RPMI7951 (cell line): ENCODE results near the gene MRPL49. TPM values are rescaled to one million over a fixed set of nuclear protein-coding genes. Genes with fewer than 3 reads are reported as not detected.

Source experiments
- DNase-seq: peaks from one replicate; pipeline ENCODE4 v3.0.0-alpha.2; 2012; ENCODE audit warnings: low read depth
- total RNA-seq: library from RNA; depleted of rRNA; stranded (reverse); fragments of >200 nt; shearing (Covaris generic); gene quantifications from 2 replicates; pipeline ENCODE4 v1.2.3, GENCODE V29; 2014; rRNA removed

Gene MRPL49
- total RNA-seq, result 50.6 and 69.5 TPM in 2 replicates

- peak; percentile 94 for DNase-seq
Measured at GRCh38 chr11:65121865-65122696, at the start of gene MRPL49, which contains the start of gene FAU. TSS of gene MRPL49 (plus strand) at chr11:65122321. CDS start at chr11:65122347, 26 bp downstream. TSS of gene FAU (minus strand) at chr11:65122134. CDS start at chr11:65121813, 321 bp downstream.

DNA sequence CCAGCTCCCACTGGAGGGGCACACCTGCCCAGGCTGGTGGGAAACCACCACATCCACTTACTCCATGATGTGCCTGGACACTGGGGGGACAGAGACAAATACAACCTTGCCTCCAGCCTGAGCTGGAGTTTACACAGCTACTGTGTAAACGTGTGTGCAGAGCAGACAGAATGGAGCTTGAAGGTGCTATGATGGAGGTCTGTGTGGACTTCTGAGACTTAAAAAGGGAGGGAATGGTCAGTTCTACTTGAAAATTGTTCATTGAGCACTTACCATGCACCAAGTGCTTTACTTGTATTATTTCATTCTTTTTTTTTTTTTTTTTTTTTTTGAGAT is 49.5 kb upstream of the MRPL49 start:
- no peak for DNase-seq

DNA sequence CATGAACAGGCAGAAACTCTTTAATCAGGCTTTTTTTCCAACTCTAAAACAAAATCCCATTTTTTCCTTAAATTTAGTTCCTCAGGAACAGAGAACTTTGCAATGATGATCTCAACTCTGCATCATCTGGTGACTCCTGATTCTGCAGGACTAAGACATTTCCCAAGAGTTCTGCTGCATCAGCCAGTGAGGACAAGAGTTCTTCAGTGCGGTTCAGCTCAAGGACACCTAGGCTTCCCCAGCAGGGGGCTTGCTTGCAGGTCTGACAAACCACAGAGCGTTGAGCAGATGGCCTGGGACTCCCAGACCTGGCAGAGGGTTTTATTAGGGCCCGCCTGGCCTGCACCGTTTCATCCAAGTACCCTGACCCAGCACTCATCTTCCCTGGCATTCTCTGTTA is 44.7 kb upstream of the MRPL49 start:
- no peak for DNase-seq

DNA sequence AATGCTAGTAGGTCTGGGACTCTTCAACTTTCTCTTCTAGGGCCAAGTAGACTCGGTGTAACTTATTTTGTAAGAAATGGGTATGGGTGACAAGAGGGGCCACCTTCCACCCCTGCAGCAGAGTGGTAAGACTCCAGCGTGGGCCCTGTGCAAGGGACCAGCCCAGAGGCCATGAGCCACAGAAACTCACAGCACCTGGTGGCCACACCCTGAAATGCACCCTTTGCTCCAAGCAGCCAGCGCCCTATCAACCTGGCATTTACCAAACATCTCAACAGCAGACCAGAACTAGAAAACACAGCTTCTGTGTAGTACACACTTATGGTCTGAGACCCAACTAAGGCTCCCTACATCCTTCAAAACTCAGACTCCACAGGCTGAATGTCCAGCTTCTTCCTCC is 44.0 kb upstream of the MRPL49 start:
- DNase-seq, result peak; percentile 32

DNA sequence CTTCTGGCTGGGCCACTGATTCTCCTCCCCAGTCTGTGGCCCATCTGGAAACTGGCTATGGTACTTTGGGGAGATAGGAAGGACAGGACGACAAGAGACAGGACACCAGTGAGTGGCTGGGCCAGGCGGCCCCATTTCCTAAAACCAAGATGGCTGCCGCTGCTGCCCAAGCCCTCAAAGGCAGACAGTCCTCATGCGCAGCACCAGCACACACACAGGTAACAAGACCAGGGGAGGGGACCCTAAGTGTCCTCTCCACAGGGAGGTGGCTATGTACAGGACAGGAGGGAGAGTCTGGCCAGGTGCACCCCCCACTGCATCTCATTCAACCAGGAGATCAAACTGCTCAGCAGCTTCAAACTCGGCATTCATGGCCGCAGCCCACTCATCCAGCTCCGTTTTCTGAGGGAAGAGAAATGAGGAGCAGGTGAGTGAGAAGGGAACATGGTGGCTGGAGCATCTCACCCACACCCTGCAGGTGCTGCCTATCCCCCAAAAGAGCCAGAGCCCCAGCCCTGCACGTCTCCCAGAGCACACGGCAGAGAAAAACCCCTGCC is 43.3 kb upstream of the MRPL49 start:
- no peak for DNase-seq

- no peak for DNase-seq
Measured at GRCh38 chr11:65083134-65083833, 38.8 kb upstream of the MRPL49 start.

- DNase-seq, result peak; percentile 94
Measured at GRCh38 chr11:65083834-65084597, 38.1 kb upstream of the MRPL49 start, which contains the start of the genes CDCA5 and ZFPL1. TSS of gene CDCA5 (minus strand) at chr11:65084040. CDS start at chr11:65083978, 62 bp downstream. TSS of gene ZFPL1 (plus strand) at chr11:65084222. CDS start at chr11:65084699, 477 bp downstream.

DNA sequence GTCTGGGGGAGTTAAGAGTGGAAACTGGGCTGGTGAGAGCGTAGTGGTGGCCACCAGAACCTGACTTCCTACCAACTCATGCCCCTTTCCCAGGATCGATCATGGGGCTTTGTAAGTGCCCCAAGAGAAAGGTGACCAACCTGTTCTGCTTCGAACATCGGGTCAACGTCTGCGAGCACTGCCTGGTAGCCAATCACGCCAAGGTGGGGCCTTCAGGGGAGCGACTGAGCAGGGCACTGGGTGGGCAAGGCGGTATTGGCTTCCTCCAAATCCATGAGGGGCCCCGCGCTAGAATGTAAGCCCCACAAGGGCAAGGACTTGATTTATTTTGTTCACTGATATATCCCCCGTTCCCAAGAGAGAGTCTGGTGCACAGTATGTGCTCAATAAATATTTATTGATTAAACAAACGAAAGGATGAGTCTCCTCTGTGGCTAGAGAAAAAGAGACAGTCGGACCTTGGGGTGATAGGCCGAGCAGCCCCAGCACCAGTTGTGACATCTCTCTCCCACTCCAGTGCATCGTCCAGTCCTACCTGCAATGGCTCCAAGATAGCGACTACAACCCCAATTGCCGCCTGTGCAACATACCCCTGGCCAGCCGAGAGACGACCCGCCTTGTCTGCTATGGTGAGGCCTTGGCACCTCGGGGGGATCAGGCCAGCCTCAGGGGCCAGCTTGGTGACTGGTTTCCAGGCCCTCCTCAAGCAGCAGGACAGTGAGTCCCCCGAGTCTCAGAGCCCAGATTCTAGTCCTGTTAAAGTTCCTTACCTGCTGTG is 37.3 kb upstream of the MRPL49 start:
- no peak for DNase-seq

DNA sequence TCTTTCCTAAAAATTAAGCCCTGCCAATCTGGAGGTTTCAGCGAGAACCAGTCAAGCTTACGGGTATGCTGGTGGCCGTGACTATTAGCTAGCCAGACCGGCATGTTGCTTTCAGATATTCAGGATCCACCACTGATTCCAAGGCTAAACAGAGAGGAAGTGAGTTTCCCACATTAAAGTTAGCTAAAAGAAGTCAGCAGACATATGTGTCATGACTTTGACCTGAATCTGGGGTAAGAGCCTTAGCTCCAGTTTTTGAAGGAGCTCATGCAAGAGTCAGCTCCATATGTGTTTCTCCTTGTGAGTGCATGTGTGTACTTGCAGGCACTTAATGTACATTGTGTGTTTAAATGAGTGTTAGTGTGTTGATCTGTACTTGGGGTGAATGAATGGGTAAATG is 36.7 kb upstream of the MRPL49 start:
- no peak for DNase-seq

DNA sequence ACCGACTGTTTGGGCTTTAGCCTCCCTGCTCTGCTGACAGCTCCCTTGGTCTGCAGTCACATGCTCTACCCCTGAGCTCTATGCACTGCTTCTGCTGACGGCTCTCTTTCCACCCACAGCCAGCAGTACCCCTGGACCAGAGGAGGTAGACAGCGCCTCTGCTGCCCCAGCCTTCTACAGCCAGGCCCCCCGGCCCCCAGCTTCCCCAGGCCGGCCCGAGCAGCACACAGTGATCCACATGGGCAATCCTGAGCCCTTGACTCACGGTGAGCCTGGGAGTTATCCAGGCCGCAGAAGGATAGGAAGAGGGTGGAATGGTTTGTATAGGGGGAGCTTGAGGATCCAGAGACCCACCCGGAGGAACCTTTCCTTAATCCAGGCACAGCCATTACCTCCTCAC is 35.3 kb upstream of the MRPL49 start:
- DNase-seq, result no peak

GRCh38 chr11:65087216-65087615 is 34.9 kb upstream of the MRPL49 start:
- no peak for DNase-seq

DNA sequence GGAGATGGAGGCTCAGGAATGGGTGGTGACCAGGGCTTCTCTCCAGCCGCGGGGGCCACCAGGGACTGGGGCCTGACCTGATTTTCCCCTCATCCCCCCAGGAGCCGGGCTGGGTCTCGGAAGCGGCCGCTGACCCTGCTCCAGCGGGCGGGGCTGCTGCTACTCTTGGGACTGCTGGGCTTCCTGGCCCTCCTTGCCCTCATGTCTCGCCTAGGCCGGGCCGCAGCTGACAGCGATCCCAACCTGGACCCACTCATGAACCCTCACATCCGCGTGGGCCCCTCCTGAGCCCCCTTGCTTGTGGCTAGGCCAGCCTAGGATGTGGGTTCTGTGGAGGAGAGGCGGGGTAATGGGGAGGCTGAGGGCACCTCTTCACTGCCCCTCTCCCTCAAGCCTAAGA is 34.3 kb upstream of the MRPL49 start:
- no peak for DNase-seq

DNA sequence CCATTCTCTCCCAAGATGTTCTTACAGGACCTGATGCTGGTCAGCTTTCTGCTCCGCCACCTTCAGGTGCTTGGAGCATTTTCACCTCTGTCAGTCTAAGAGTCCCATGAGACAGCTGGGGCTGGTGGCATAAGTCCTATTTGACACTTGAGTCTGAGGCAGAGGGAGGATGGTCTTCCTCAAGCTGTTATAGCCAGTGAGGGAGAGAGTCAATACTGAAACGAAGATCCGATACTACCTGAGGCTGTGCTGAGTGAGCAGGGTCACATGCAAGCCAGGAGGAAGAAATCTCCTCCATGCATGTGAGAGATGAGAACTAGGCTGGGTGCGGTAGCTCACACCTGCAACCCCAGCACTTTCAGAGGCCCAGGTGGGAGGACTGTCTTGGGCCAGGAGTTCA is 32.5 kb upstream of the MRPL49 start:
- no peak for DNase-seq

GRCh38 chr11:65090628-65091027 is 31.5 kb upstream of the MRPL49 start:
- no peak for DNase-seq

DNA sequence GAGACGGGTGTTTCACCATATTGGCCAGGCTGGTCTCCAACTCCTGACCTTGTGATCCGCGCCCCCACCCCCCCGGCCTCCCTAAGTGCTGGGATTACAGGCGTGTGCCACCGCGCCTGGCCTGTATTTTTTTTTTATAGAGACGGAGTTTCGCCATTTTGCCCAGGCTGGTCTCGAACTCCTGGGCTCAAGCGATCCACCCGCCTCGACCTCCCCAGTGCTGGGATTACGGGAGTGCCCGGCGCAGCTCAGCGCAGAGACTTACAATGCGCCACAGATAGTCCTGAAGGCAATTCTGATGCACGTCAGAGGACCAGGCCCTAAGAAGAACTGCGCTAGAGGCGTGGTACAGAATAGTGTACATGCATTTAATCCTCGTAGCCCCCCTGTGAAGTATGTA is 26.7 kb upstream of the MRPL49 start:
- DNase-seq, result no peak

GRCh38 chr11:65095974-65096806 is 25.9 kb upstream of the MRPL49 start, which contains the start of gene VPS51:
TSS of gene VPS51 (plus strand) at chr11:65096214. CDS start at chr11:65096251, 37 bp downstream.
- peak; percentile 89 for DNase-seq

DNA sequence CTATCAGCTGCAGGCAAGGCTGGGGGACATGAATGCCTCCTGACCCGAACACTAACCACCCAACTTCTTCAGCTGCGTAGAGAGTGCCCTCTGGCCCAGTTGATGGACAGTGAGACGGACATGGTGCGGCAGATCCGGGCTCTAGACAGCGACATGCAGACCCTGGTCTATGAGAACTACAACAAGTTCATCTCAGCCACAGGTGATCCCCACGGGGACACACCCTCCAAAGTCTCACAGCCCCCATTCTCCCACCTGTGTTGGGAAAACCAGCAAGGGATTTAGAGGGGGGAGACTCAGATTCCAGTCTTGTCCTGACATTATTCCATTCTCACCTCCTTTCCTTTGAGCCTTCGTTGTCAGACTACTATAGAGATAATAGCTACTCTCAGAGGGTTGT is 25.2 kb upstream of the MRPL49 start:
- DNase-seq, result no peak

- no peak for DNase-seq
Measured at GRCh38 chr11:65100674-65101350, 21.3 kb upstream of the MRPL49 start.
